Neural progenitor cell (in vitro differentiated cells): Measurements from ENCODE around the gene CHRNA5. TPM values are rescaled to one million over a fixed set of nuclear protein-coding genes. Genes with fewer than 3 reads are reported as not detected.
A peak's percentile ranks its signal among the peaks of the same experiment; 100 is the strongest.

ENCODE experiments used
- DNase-seq: peaks from one replicate; pipeline ENCODE4 v3.0.0-alpha.2; 2016; ENCODE audit warnings: low spot score
- H2AFZ ChIP-seq: fragments of 200-600 bp; sonication (generic); replicated peaks from 2 replicates; pipeline ENCODE4 v1.6.1; 2016; ENCODE audit warnings: antibody characterized with exemption
- H3F3A ChIP-seq: fragments of 200-600 bp; sonication (generic); 2 replicates; pipeline ENCODE4 v1.6.1; 2016; ENCODE audit warnings: antibody characterized with exemption, low read depth
- H3K27ac ChIP-seq: fragments of 200-600 bp; sonication (generic); 2 replicates; pipeline ENCODE4 v1.5.1; 2016; ENCODE audit warnings: mild to moderate bottlenecking
- H3K27me3 ChIP-seq: fragments of 200-600 bp; sonication (generic); 2 replicates; pipeline ENCODE4 v1.6.1; 2016; ENCODE audit warnings: mild to moderate bottlenecking, moderate library complexity
- H3K36me3 ChIP-seq: fragments of 200-600 bp; sonication (generic); 2 replicates; pipeline ENCODE4 v1.5.1; 2016
- H3K4me1 ChIP-seq: fragments of 200-600 bp; sonication (generic); 2 replicates; pipeline ENCODE4 v1.6.1; 2016; ENCODE audit warnings: mixed run types
- H3K4me2 ChIP-seq: fragments of 200-600 bp; sonication (generic); 2 replicates; pipeline ENCODE4 v1.6.1; 2016
- H3K4me3 ChIP-seq: fragments of 200-600 bp; sonication (generic); 2 replicates; pipeline ENCODE4 v1.5.1; 2016
- H3K79me2 ChIP-seq: fragments of 200-600 bp; sonication (generic); 2 replicates; pipeline ENCODE4 v1.6.1; 2016; ENCODE audit warnings: low read depth
- H3K9ac ChIP-seq: fragments of 200-600 bp; sonication (generic); 2 replicates; pipeline ENCODE4 v1.6.1; 2016
- H3K9me3 ChIP-seq: fragments of 200-600 bp; sonication (generic); 2 replicates; pipeline ENCODE4 v1.5.1; 2016; ENCODE audit warnings: low read depth
- H4K20me1 ChIP-seq: fragments of 200-600 bp; sonication (generic); 2 replicates; pipeline ENCODE4 v1.6.1; 2016; ENCODE audit warnings: low read depth
- H3K27ac Mint-ChIP-seq: 3 replicates; pipeline ENCODE4 v1.8.0; 2021; ENCODE audit warnings: mixed read lengths
- H3K27me3 Mint-ChIP-seq: 2 replicates; pipeline ENCODE4 v1.8.0; 2022; ENCODE audit warnings: low read depth, mild to moderate bottlenecking, inconsistent platforms, moderate library complexity, mixed read lengths; ENCODE audit not compliant: insufficient read depth
- H3K36me3 Mint-ChIP-seq: 3 replicates; pipeline ENCODE4 v1.8.0; 2021; ENCODE audit warnings: mixed read lengths
- H3K4me1 Mint-ChIP-seq: 3 replicates; pipeline ENCODE4 v1.8.0; 2021; ENCODE audit warnings: mixed read lengths
- H3K4me3 Mint-ChIP-seq: 3 replicates; pipeline ENCODE4 v1.8.0; 2021; ENCODE audit warnings: mild to moderate bottlenecking, moderate library complexity, mixed read lengths
- H3K9me3 Mint-ChIP-seq: 3 replicates; pipeline ENCODE4 v1.8.0; 2020; ENCODE audit warnings: mixed read lengths
- EZH2 ChIP-seq: fragments of 200-600 bp; sonication (generic); IDR thresholded peaks from 2 replicates; pipeline ENCODE4 v1.6.1; 2017; ENCODE audit warnings: antibody characterized with exemption, mild to moderate bottlenecking, moderate library complexity
- EZH2phosphoT487 ChIP-seq: fragments of 200-600 bp; sonication (generic); IDR thresholded peaks from 2 replicates; pipeline ENCODE4 v1.6.1; 2017; ENCODE audit warnings: antibody characterized with exemption
- total RNA-seq: library from RNA; depleted of rRNA; stranded (reverse); fragments of >200 nt; gene quantifications from 2 replicates; pipeline ENCODE4 v1.2.3, GENCODE V29; 2015; ENCODE audit warnings: low replicate concordance
- TF ChIP-seq, protein P1 (sequence below): fragments of 200-600 bp; sonication (generic); IDR thresholded peaks from 2 replicates; pipeline ENCODE4 v1.5.1; 2017; ENCODE audit warnings: antibody characterized with exemption, mild to moderate bottlenecking

Gene CHRNA5
- total RNA-seq, 1 donor from 2014 or later, result 46.9 TPM

DNA sequence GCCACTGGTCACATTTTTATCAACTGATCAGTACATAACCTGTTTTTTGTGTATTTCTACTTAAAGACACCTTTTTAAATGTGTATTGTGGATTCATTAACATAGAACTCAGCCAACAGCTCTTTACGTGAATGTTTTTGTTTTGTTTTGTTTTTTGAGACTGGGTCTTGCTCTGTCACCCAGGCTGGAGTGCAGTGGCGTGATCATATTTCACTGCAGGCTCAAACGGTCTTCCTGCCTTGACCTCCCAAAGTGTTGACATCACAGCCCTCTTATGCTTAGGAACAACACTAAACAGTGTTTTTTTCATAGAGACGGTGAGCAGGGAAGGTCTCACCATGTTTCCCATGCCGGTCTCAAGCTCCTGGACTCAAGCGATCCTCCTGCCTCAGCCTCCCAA, 15.1 kb upstream of the CHRNA5 start:
- peaks cover 2% of the 10 kb centered on the region for H3K79me2 ChIP-seq
- peaks cover 19% of the 10 kb centered on the region for H3K36me3 ChIP-seq
- peaks cover 15% of the 10 kb centered on the region for H3F3A ChIP-seq
- no peak overlapping the region for H3K4me3 ChIP-seq
- H3K27me3 ChIP-seq, result no peaks in the 10 kb centered on the region
- H3K4me3 Mint-ChIP-seq, result no peak overlapping the region
- peaks cover 18% of the 10 kb centered on the region for H3K36me3 Mint-ChIP-seq
- no peaks in the 10 kb centered on the region for H3K4me1 ChIP-seq
- H2AFZ ChIP-seq, result no peak overlapping the region
- TF ChIP-seq EZH2 (no peak), EZH2phosphoT487 (no peak)
- TF ChIP-seq, protein P1, sequence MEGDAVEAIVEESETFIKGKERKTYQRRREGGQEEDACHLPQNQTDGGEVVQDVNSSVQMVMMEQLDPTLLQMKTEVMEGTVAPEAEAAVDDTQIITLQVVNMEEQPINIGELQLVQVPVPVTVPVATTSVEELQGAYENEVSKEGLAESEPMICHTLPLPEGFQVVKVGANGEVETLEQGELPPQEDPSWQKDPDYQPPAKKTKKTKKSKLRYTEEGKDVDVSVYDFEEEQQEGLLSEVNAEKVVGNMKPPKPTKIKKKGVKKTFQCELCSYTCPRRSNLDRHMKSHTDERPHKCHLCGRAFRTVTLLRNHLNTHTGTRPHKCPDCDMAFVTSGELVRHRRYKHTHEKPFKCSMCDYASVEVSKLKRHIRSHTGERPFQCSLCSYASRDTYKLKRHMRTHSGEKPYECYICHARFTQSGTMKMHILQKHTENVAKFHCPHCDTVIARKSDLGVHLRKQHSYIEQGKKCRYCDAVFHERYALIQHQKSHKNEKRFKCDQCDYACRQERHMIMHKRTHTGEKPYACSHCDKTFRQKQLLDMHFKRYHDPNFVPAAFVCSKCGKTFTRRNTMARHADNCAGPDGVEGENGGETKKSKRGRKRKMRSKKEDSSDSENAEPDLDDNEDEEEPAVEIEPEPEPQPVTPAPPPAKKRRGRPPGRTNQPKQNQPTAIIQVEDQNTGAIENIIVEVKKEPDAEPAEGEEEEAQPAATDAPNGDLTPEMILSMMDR, result no peak
- H3K27ac Mint-ChIP-seq, result no peak overlapping the region
- no peaks in the 10 kb centered on the region for H3K4me1 Mint-ChIP-seq
- no peaks in the 10 kb centered on the region for H3K9me3 ChIP-seq
- no peak overlapping the region for H3K9ac ChIP-seq
- no peak for DNase-seq
- H3K9me3 Mint-ChIP-seq, result no peaks in the 10 kb centered on the region
- no peaks in the 10 kb centered on the region for H3K27me3 Mint-ChIP-seq
- H3K27ac ChIP-seq, result no peak overlapping the region
- H4K20me1 ChIP-seq, result peaks cover 2% of the 10 kb centered on the region
- no peak overlapping the region for H3K4me2 ChIP-seq

DNA sequence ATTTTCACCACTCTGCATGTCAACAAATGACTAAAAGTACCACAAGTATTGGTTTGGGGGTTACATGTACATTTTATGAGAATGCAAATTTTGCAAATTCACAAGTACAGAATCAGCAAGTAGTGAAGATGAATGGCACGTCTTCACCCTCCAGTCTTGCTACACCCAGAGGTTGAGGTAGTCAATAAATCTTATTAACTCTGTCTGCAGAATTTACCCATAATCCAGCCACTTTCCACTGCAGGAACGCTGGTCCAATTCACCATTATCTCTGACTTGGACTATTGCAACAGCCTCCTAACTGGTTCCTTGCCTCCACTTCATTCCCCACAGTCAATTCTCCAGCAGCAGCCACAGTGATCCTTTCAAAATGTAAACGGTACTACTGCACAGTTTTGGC, 14.5 kb upstream of the CHRNA5 start:
- H3K4me1 ChIP-seq, result no peaks in the 10 kb centered on the region
- H3K4me1 Mint-ChIP-seq, result no peaks in the 10 kb centered on the region
- TF ChIP-seq EZH2phosphoT487, result no peak
- no peak for TF ChIP-seq EZH2
- TF ChIP-seq, protein P1, result no peak
- no peaks in the 10 kb centered on the region for H3K27me3 Mint-ChIP-seq
- no peak overlapping the region for H3K4me3 Mint-ChIP-seq
- H3K27me3 ChIP-seq, result no peaks in the 10 kb centered on the region
- no peak overlapping the region for H2AFZ ChIP-seq
- no peak overlapping the region for H3K4me2 ChIP-seq
- no peak overlapping the region for H3K9ac ChIP-seq
- H3F3A ChIP-seq, result peaks cover 15% of the 10 kb centered on the region
- H3K36me3 Mint-ChIP-seq, result peaks cover 16% of the 10 kb centered on the region
- H3K4me3 ChIP-seq, result no peak overlapping the region
- H3K36me3 ChIP-seq, result peaks cover 12% of the 10 kb centered on the region
- no peak for DNase-seq
- no peak overlapping the region for H3K27ac Mint-ChIP-seq
- H3K79me2 ChIP-seq, result no peaks in the 10 kb centered on the region
- H4K20me1 ChIP-seq, result no peaks in the 10 kb centered on the region
- H3K27ac ChIP-seq, result peak overlapping the region; percentile 31
- no peaks in the 10 kb centered on the region for H3K9me3 Mint-ChIP-seq
- no peaks in the 10 kb centered on the region for H3K9me3 ChIP-seq

DNA sequence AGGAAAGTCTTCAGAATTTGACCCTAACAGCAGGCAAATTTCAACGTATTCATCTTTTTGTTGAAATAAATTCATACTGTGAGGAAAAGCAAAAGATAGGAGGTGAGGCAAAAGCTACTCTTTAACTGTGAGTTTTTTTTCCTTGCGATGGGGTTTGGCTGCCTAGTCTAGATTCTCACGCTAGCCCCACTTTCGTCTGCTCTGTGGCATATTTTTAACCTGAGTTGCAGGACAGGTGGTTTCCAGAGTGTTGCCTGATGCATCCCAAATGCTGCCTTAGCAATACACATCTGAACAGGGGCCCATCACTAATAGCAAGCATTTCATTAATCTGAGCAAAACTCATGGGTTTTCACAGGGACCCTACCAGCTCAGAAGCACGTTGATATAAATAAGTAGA, 13.4 kb upstream of the CHRNA5 start:
- Histone ChIP-seq H3K79me2 (no peaks in the 10 kb centered on the region), H3K27me3 (no peaks in the 10 kb centered on the region), H3F3A (peaks cover 15% of the 10 kb centered on the region), H3K36me3 (peaks cover 11% of the 10 kb centered on the region), H3K4me1 (no peaks in the 10 kb centered on the region), H3K4me3 (no peak overlapping the region), H3K9me3 (no peaks in the 10 kb centered on the region), H2AFZ (no peak overlapping the region), H3K4me2 (no peak overlapping the region), H3K9ac (no peak overlapping the region), H3K27ac (no peak overlapping the region), H4K20me1 (no peaks in the 10 kb centered on the region)
- Mint-ChIP-seq H3K27me3 (no peaks in the 10 kb centered on the region), H3K9me3 (no peaks in the 10 kb centered on the region), H3K4me3 (no peak overlapping the region), H3K36me3 (peaks cover 13% of the 10 kb centered on the region), H3K4me1 (no peaks in the 10 kb centered on the region), H3K27ac (no peak overlapping the region)
- no peak for TF ChIP-seq EZH2phosphoT487
- TF ChIP-seq EZH2, result no peak
- TF ChIP-seq, protein P1, result no peak
- no peak for DNase-seq
